Vagina (tissue), 2 donors: ENCODE measurements around the gene UNC5B.

Experiments used
- POLR2A ChIP-seq, 2 donors: fragments of 450-650 bp; IDR thresholded peaks; one replicate each; pipeline ENCODE4 v1.6.1; 2017; ENCODE audit warnings: antibody characterized with exemption in 2 of 2, mild to moderate bottlenecking in 2 of 2, moderate library complexity in 2 of 2
- POLR2AphosphoS5 ChIP-seq, 2 donors: sonication (generic); formaldehyde crosslinking; IDR thresholded peaks; one replicate each; pipeline ENCODE4 v1.9.0; 2017; ENCODE audit warnings: antibody characterized with exemption in 2 of 2, mild to moderate bottlenecking in 2 of 2, low read depth in 1 of 2; ENCODE audit not compliant: insufficient read depth in 1 of 2

- TF ChIP-seq POLR2A (IDR thresholded peaks at IDR 0.05) (no peak), POLR2AphosphoS5 (IDR thresholded peaks at IDR 0.05; ENCODE audit: insufficient read depth in 1 of 2, low read depth in 1 of 2) (no peak)
These were observed 6.3 kb downstream of the UNC5B start for GRCh38 chr10:71218651-71219050.
